HG02852 (cell line): ENCODE data around the gene MYH7.
"Not testable (repeated sequence)": the region's sequence is repeated elsewhere in the genome, so short reads cannot be mapped to it uniquely, and the experiment has no call there.

Experiments used
- ATAC-seq: cut with Tn5 transposase; IDR thresholded peaks from one replicate; pipeline ENCODE4 v1.9.1; 2021; ENCODE audit warnings: mild to moderate bottlenecking, moderate library complexity; ENCODE audit not compliant: unreplicated experiment

Gene MYH7

DNA sequence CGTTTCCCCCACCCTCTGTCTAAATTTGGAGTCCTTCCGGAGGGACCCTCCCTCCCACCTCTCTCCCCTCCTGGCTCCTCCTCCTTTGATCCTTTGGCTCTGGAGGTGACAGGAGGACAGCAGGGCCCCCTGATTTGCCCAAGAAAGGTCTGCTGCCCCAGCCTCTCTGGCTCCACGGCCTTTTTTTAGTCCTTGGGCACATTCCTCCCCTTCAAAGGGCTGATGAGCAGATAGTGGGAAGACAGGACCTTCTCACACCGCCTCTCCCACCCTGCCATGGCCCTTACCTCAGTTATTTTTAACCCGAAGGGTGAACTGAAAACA, 27.2 kb downstream of the MYH7 start:
- ATAC-seq, result no peak

GRCh38 chr14:23407516-23408306, 27.7 kb downstream of the MYH7 start, which contains the start of gene MYH6:
MYH6 (minus strand) TSS chr14:23408273; CDS start chr14:23407223, 1,050 bp downstream.
- no peak for ATAC-seq

DNA sequence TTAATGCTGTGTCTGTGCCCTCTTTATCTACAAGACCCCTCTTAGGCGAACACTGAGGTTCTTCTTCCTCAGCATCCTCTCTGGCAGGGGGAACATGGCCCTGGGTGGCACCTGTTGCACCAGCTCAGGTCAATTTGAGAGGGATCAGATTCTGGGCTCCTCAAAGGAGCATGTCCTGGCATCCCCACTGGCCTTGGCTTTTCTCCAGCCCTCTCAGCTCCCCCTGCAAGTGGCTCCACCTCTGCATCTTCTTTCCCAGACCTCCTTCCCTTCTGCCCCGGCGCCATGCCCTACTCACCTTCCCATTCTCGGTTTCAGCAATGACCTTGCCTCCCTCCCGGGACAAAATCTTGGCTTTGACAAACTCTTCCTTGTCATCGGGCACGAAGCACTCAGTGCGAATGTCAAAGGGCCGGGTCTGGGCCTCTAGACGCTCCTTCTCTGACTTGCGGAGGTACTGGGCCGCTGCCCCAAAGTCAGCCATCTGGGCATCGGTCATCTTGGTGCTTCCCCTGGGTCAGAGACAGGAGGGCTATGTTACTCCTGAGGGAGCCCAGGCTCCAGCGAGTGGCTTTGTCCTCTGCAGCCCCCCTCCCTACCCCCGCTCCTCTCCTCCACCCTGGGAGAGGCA, 28.6 kb downstream of the MYH7 start:
- no peak for ATAC-seq

- ATAC-seq, result no peak
Measured at GRCh38 chr14:23406244-23406643, 29.2 kb downstream of the MYH7 start.

DNA sequence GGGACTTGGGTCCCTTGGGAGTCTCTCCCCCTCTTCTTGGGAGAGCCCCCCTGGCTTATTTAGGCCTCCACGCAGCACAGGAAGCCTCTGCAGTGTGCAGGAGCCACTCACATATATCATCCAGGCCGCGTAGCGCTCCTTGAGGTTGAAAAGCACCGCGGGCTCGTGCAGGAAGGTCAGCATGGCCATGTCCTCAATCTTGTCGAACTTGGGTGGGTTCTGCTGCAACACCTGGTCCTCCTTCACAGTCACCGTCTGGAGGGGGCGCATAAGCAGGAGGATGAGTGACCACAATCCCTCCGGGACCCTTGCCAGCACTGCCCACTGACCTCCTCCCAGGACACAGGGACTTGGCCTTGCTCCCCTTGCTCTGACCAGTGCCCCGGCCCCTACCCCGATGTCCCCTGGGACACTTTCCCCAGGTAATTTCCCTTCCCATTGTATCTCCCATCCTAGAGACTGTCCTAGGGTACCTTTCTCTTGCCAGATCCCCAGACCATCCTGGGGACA, 29.9 kb downstream of the MYH7 start:
- no peak for ATAC-seq

DNA sequence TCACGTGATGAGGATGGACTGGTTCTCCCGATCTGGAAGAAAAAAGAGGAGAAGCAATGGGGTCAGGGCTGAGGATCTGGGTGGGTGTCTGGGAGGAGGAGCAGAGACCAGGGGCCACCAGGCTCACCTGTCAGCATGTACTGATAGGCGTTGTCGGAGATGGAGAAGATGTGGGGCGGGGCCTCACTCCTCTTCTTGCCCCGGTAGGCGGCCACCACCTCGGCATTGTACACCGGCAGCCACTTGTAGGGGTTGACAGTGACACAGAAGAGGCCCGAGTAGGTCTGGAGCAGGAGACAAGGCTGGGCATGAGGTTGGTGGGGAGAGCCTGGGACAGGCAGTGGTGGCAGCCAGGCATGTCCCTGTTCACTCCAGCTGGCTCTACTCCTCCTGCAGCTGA, 30.4 kb downstream of the MYH7 start:
- ATAC-seq, result no peak

- no peak for ATAC-seq
Measured at GRCh38 chr14:23404331-23404900, 31.0 kb downstream of the MYH7 start.

DNA sequence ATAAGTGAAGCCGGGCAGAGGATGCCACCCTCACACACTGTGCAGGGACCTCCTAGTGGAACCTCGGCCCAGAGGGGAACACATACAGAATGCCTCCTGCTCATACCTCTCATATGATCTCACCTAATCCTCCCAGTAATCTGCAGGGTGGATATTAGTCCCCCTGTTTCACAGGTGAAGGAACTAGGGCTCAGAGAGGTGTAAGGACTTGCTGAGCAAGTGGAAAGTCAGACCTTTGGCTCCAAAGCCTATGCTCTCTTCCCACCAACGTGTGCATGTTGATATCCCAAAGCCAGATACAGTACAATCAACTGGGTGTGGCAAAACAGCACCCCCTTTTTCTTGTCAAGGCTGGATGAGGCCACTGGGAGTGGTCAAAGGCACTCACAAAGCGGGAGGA, 31.6 kb downstream of the MYH7 start:
- no peak for ATAC-seq

- ATAC-seq, result no peak
Measured at GRCh38 chr14:23403139-23403438, 32.4 kb downstream of the MYH7 start.

DNA sequence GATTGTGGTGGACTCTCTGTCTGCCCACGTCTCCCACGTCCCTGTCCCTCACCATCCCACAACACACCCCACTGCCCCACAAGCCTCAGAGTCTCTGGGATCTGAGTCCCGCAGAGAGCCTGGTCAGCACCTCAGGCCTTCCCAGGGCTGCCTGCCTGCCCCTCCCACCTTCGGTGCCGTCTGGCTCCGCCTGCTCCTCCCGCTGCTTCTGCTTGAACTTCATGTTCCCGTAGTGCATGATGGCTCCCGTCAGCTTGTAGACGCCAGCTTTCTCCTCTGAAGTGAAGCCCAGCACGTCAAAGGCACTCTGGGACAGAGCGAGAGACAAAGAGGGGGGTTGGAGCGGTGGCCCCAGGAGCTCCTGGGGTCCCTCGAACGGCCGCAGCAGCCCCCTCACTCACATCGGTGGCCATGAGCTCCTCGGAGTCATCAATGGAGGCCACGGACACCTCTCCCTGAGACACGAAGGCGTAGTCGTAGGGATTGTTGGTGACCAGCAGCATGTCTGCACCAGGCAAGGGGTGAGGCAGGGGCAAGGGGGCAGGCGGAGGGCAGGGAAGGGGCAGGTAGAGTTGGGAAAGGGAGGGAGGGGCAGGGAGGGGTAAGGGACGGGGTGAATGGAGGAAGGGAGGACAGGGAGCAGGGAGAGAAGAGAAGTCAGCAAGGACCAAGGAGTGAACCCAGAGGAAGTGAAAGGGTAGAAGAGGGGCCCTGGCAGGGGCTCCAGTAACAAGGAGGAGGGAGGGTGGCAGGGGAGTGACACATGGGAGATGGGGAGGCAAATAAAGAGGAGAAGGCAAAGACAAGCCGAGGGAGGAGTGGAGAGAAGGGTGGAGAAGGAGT, 32.9 kb downstream of the MYH7 start:
- no peak for ATAC-seq

DNA sequence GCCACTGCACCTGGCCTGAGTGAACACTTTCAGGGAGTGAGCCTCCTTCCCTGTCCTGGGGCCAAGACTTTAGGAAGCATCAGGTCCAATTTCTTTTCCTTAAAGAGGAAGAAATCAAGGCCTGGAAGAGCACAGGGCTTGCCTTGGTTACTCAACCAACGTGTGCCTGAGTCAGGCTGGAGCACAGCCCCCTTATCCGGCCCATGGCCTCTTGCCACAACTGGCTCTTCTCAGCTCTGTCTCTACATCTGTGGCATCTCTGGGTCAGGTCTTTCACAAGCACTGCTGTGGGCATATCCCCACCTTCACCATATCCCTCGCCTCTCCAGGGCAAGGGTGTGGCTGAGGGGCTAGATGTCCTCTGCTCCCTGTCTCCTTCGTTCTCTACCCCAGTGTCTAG, 34.2 kb downstream of the MYH7 start:
- no peak for ATAC-seq

DNA sequence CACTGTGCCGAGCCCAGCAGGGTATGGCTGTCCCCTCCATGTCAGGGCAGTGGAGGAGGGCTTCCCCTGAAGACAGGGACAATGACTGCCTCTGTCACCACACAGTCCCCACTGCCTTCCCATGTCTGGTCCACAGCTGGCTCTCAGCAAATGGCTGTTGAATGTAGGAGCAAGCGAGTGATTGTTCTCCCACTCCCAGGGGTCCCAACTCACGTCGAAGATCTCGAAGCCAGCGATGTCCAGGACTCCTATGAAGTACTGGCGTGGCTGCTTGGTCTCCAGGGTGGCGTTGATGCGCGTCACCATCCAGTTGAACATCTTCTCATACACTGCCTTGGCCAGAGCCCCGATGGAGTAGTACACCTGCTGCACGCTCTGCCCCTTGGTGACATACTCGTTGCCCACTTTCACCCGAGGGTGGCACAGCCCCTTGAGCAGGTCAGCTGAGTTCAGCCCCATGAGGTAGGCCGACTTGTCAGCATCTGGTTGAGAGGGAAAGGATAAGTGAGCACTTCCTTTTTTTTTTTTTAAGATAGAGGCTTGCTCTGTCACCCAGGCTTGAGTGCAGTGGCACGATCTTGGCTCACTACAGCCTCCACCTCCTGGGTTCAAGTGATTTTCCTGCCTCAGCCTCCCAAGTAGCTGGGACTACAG, 34.8 kb downstream of the MYH7 start:
- ATAC-seq, result not testable (repeated sequence)

DNA sequence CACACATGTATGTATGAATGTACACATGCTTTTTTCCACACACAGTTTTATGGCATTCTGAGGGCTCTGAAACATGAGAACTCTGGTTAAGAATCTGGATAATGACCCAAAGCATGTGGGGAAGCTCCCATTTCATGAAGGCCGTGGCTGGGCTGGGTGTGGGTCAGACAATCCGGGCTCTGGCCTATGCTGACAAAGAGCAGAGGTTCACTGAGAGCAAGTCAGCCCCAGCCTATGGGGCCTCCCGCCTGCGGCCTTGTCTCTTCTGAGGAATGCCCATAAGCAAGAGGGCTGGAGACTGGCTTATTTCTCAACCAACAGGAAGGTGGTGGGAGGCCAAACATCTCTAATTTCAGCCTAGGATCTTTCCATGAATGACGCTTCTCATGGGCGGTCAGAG, 35.9 kb downstream of the MYH7 start:
- ATAC-seq, result no peak

- ATAC-seq, result no peak
Measured at GRCh38 chr14:23399136-23399535, 36.3 kb downstream of the MYH7 start.

- no peak for ATAC-seq
Measured at GRCh38 chr14:23398348-23398747, 37.1 kb downstream of the MYH7 start.

- no peak for ATAC-seq
Measured at GRCh38 chr14:23396781-23397407, 38.6 kb downstream of the MYH7 start.

DNA sequence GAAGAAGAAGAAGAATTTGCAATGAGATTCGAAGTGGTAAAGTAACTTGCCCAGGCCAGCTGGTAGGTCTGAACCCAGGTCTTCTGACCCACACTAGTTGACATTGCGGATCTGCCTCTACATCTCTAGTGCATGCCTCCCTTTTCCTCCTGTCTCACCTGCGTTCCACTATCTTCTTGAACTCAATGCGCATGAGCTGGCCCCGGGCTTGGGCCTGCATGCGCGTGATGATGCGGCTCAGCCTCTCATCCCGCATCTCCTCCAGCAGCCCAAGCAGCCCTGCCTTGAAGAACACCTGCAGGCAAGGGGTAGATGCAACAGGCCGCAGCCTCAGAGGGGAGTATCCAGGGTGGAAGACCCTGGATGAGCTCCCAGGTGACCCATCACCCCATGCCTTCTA, 39.3 kb downstream of the MYH7 start:
- no peak for ATAC-seq

DNA sequence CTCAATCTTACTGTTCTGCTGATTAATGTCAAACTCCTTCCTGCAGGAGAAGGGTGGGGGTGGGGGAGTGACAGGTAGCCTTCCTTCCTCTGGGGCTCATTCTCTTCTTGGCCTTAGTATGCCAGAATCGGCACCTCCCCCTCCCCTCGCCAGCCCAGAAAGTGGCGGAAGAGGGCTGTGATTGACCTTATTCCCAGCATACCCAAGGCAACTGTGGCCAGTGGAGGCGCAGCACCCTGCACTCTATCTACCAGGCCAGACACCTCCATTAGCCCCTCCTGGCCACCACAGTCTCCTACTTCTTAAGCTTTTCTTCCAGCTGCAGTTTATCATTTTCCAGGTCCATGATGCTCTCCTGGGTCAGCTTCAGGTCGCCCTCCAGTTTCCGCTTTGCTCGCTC, 42.8 kb downstream of the MYH7 start:
- ATAC-seq, result no peak

DNA sequence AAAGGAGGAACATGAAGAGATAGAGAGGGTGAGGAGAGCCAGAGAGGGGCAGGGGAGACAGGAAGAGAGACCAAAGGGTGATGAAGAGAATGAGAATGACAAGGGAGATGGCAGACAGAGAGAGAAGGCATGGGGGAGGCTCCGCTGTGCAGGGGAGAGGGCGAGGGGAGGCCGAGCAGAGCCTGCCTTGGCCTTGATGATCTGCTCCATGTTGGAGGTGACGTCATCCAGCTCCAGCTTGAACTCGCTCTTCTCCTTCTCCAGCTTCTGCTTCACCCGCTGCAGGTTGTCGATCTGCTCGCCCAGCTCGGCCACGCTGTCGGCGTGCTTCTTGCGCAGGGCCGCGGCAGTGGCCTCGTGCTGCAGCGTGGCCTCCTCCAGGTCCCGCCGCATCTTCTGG, 45.6 kb downstream of the MYH7 start:
- not testable (repeated sequence) for ATAC-seq

GRCh38 chr14:23389396-23389795, 46.1 kb downstream of the MYH7 start:
- ATAC-seq, result no peak
